GM21737 (cell line): Measurements from ENCODE around the gene SPACA9.

ENCODE experiments used
- ATAC-seq: cut with Tn5 transposase; IDR thresholded peaks from one replicate; pipeline ENCODE4 v1.9.1; 2021; ENCODE audit warnings: mild to moderate bottlenecking, moderate library complexity; ENCODE audit not compliant: unreplicated experiment

The SPACA9 gene

GRCh38 chr9:132878695-132879456, at the start of gene SPACA9:
Gene SPACA9 (plus strand): TSS chr9:132878898. CDS start chr9:132883948, 5,050 bp downstream.
- ATAC-seq: no peak

- no peak for ATAC-seq
Measured at GRCh38 chr9:132832171-132832881, 46.4 kb upstream of the SPACA9 start.

GRCh38 chr9:132833550-132834121, 45.1 kb upstream of the SPACA9 start:
- ATAC-seq: no peak

- ATAC-seq: no peak
Measured at GRCh38 chr9:132834343-132834742, 44.4 kb upstream of the SPACA9 start.

- no peak for ATAC-seq
Measured at GRCh38 chr9:132837501-132838286, 41.0 kb upstream of the SPACA9 start.

GRCh38 chr9:132838291-132838690, 40.4 kb upstream of the SPACA9 start:
- no peak for ATAC-seq

GRCh38 chr9:132840980-132841379, 37.7 kb upstream of the SPACA9 start:
- no peak for ATAC-seq

GRCh38 chr9:132842124-132843044, 36.3 kb upstream of the SPACA9 start:
- no peak for ATAC-seq

- ATAC-seq: no peak
Measured at GRCh38 chr9:132846109-132846917, 32.4 kb upstream of the SPACA9 start.

- no peak for ATAC-seq
Measured at GRCh38 chr9:132846918-132847515, 31.7 kb upstream of the SPACA9 start.

GRCh38 chr9:132849185-132849706, 29.5 kb upstream of the SPACA9 start:
- ATAC-seq: no peak

GRCh38 chr9:132853482-132853881, 25.2 kb upstream of the SPACA9 start:
- no peak for ATAC-seq

- ATAC-seq: no peak
Measured at GRCh38 chr9:132854832-132855231, 23.9 kb upstream of the SPACA9 start.

GRCh38 chr9:132855904-132856303, 22.8 kb upstream of the SPACA9 start:
- ATAC-seq: no peak

- ATAC-seq: no peak
Measured at GRCh38 chr9:132857031-132857430, 21.7 kb upstream of the SPACA9 start.

- no peak for ATAC-seq
Measured at GRCh38 chr9:132857616-132858342, 20.9 kb upstream of the SPACA9 start.

- no peak for ATAC-seq
Measured at GRCh38 chr9:132858751-132859150, 19.9 kb upstream of the SPACA9 start.

GRCh38 chr9:132861666-132862065, 17.0 kb upstream of the SPACA9 start:
- no peak for ATAC-seq
